Measurements from ENCODE around the gene XXYLT1. TPM values are rescaled to one million over a fixed set of nuclear protein-coding genes. Genes with fewer than 3 reads are reported as not detected.

The XXYLT1 gene
- total and polyA plus RNA-seq, 2 of the 8 experiments (the other 6 are each of a cell fraction or from before 2014, with no cell fraction given) = 18.9 to 23.8 TPM

DNA sequence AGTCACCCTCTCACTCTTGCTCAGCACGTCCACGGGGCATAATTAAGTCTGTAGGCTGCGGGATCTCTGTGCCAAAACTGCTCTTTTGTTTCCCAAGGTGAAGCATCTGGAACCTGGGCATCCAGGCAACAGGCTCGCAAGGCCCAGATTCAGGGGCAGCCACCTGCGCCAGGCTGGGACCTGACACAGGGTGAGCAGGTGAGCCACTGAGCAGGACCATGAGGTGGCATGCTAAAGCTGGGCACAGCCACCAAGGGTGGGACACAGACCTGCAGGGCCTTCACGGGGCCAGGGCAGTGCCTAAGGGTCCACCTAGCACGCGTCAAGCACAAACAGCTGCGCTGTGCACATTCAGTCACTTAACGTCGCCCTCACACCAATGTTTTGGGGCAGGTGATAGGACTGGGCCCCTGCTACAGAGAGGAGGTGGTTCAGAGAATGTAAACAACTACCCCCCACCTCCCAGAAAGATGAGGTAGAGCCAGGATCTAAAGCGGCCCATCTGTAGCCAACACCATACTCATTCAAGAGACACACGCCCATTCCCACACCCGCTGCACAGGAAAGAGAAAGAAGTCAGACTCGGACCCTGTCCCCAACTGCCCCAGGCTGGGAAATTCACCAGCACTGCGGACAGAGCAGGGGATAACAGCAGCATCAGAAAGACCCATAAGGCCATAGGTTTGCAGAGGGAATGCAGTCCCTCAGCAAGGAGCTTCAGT, 16.3 kb downstream of the XXYLT1 start (continued):
- TF ChIP-seq CTCF (IDR thresholded peaks at IDR 0.05; ENCODE audit: control extremely low read depth in 1 of 3, insufficient read depth in 1 of 3, low read depth in 1 of 3, low read length in 3 of 3) = no peak
- TF ChIP-seq ZNF274 (IDR thresholded peaks at IDR 0.05; ENCODE audit: borderline replicate concordance, extremely low read depth, low read length) = no peak
